AG04449 (cell line): ENCODE data around the gene NFIX.
A peak's percentile ranks its signal among the peaks of the same experiment; 100 is the strongest.

Experiments used
- CTCF ChIA-PET: fragments of 350-600 bp; formaldehyde crosslinking; extraction: SDS; loops from one replicate; lab custom pipeline; 2021; ENCODE audit warnings: antibody characterized with exemption; lab: Yijun Ruan, JAX
- POLR2A ChIA-PET: fragments of 400-600, 350-600 bp; formaldehyde crosslinking; extraction: SDS; loops from one replicate; lab custom pipeline; 2020; ENCODE audit warnings: antibody characterized with exemption, inconsistent platforms; lab: Yijun Ruan, JAX
- DNase-seq: peaks from one replicate; pipeline ENCODE4 v3.0.0-alpha.2; 2010; ENCODE audit warnings: low read depth, low spot score
- H3K4me3 ChIP-seq: 2 replicates; pipeline ENCODE4 v1.5.1; 2011; ENCODE audit warnings: low read depth, mild to moderate bottlenecking, control low read depth, low read length
- CTCF ChIP-seq: IDR thresholded peaks from one replicate; pipeline ENCODE4 v1.5.1; 2011; ENCODE audit warnings: mild to moderate bottlenecking, moderate library complexity, low read length, control low read depth, inconsistent platforms; ENCODE audit not compliant: insufficient read depth; ENCODE audit errors: missing control alignments

Gene NFIX

GRCh38 chr19:13012690-13013608 is 17.7 kb downstream of the NFIX start:
- ChIA-PET POLR2A (interaction anchor here (0.8 kb wide), 2 partner anchors 9 to 81 kb away, joined by 4 to 6 read pairs; no protein-coding TSS in a partner anchor), CTCF (interaction anchor here (1.1 to 2.9 kb wide), 6 partner anchors 9 to 81 kb away, joined by 3 to 17 read pairs (median 4); no protein-coding TSS in a partner anchor)
- H3K4me3 ChIP-seq = peak overlapping the region; percentile 48
- TF ChIP-seq CTCF = no peak
- DNase-seq = no peak

- no peak for DNase-seq
- TF ChIP-seq CTCF = no peak
- CTCF ChIA-PET = interaction anchor here (1.0 to 2.9 kb wide), 8 partner anchors 8 to 81 kb away, joined by 3 to 17 read pairs (median 4); no protein-coding TSS in a partner anchor
- POLR2A ChIA-PET = interaction anchor here (0.8 kb wide), 2 partner anchors 8 to 80 kb away, joined by 4 to 6 read pairs; no protein-coding TSS in a partner anchor
- H3K4me3 ChIP-seq = no peak overlapping the region
Measured at GRCh38 chr19:13013649-13014048, 18.4 kb downstream of the NFIX start.

GRCh38 chr19:13014101-13014920 is 19.0 kb downstream of the NFIX start:
- no peak overlapping the region for H3K4me3 ChIP-seq
- ChIA-PET POLR2A (interaction anchor here (0.8 kb wide), 1 partner anchor 8 kb away, joined by 6 read pairs; no protein-coding TSS in a partner anchor), CTCF (interaction anchor here (0.7 to 2.9 kb wide), 10 partner anchors 8 to 80 kb away, joined by 3 to 17 read pairs (median 4); no protein-coding TSS in a partner anchor)
- no peak for DNase-seq
- no peak for TF ChIP-seq CTCF

GRCh38 chr19:13014921-13015280 is 19.6 kb downstream of the NFIX start:
- ChIA-PET CTCF (interaction anchor here (0.6 to 2.9 kb wide), 6 partner anchors 9 to 47 kb away, joined by 3 to 17 read pairs (median 4); no protein-coding TSS in a partner anchor), POLR2A (no interaction called here)
- DNase-seq = no peak
- TF ChIP-seq CTCF = no peak
- H3K4me3 ChIP-seq = no peak overlapping the region

GRCh38 chr19:13015361-13016223 is 20.3 kb downstream of the NFIX start:
- POLR2A ChIA-PET = no interaction called here
- no peak for TF ChIP-seq CTCF
- CTCF ChIA-PET = interaction anchor here (0.6 to 3.4 kb wide), 4 partner anchors 10 to 46 kb away, joined by 3 to 17 read pairs (median 10); no protein-coding TSS in a partner anchor
- no peak for DNase-seq
- H3K4me3 ChIP-seq = no peak overlapping the region
